Breast epithelium (tissue), 3 donors: ENCODE measurements around the gene TPRN.

ENCODE experiments used
- CTCF ChIP-seq, 3 donors: fragments of 450-650 bp; IDR thresholded peaks; one replicate each; pipeline ENCODE4 v1.5.1; 2016 to 2017; ENCODE audit warnings: antibody characterized with exemption in 3 of 3, mild to moderate bottlenecking in 3 of 3, moderate library complexity in 3 of 3
- POLR2AphosphoS5 ChIP-seq, 3 donors: sonication (generic); formaldehyde crosslinking; IDR thresholded peaks; one replicate each; pipeline ENCODE4 v1.6.1; 2017; ENCODE audit warnings: antibody characterized with exemption in 3 of 3

- TF ChIP-seq POLR2AphosphoS5 (IDR thresholded peaks at IDR 0.05) (no peak), CTCF (IDR thresholded peaks at IDR 0.05) (no peak)
Measured at GRCh38 chr9:137186385-137186784, 14.2 kb downstream of the TPRN start.
